ENCODE measurements around the gene ACAA2.

DNA sequence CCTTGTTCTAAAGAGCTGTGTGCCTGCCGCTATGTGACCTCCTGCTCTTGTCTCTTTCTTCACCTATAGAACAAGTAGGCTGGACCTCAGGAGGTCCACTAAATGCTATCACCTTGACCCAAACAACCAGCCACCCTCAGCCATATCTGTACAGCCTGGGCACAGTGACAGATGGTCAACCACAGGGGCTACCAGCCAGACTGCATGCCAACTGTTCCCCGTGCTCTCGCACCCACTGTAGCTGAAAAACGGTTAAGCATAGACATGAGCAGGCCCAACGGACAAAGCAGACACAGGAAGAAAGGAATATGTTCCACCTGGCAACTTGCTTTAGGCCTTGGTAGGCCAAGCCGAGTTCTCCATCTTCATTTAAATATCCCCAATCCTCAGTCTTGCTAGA lies 43.2 kb upstream of the ACAA2 start:
- no peak for TF ChIP-seq ZFP30 (CRISPR knock-in tag; IDR thresholded peaks at IDR 0.05)
- TF ChIP-seq, protein P1, sequence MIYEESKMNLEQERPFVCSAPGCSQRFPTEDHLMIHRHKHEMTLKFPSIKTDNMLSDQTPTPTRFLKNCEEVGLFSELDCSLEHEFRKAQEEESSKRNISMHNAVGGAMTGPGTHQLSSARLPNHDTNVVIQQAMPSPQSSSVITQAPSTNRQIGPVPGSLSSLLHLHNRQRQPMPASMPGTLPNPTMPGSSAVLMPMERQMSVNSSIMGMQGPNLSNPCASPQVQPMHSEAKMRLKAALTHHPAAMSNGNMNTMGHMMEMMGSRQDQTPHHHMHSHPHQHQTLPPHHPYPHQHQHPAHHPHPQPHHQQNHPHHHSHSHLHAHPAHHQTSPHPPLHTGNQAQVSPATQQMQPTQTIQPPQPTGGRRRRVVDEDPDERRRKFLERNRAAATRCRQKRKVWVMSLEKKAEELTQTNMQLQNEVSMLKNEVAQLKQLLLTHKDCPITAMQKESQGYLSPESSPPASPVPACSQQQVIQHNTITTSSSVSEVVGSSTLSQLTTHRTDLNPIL (CRISPR knock-in tag; IDR thresholded peaks at IDR 0.05; ENCODE audit: low read depth): no peak
- TF ChIP-seq, protein P2, sequence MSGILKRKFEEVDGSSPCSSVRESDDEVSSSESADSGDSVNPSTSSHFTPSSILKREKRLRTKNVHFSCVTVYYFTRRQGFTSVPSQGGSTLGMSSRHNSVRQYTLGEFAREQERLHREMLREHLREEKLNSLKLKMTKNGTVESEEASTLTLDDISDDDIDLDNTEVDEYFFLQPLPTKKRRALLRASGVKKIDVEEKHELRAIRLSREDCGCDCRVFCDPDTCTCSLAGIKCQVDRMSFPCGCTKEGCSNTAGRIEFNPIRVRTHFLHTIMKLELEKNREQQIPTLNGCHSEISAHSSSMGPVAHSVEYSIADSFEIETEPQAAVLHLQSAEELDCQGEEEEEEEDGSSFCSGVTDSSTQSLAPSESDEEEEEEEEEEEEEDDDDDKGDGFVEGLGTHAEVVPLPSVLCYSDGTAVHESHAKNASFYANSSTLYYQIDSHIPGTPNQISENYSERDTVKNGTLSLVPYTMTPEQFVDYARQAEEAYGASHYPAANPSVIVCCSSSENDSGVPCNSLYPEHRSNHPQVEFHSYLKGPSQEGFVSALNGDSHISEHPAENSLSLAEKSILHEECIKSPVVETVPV (CRISPR knock-in tag; IDR thresholded peaks at IDR 0.05): no peak
- TF ChIP-seq ZNF70 (CRISPR knock-in tag; IDR thresholded peaks at IDR 0.05): no peak
- TF ChIP-seq, protein P3, sequence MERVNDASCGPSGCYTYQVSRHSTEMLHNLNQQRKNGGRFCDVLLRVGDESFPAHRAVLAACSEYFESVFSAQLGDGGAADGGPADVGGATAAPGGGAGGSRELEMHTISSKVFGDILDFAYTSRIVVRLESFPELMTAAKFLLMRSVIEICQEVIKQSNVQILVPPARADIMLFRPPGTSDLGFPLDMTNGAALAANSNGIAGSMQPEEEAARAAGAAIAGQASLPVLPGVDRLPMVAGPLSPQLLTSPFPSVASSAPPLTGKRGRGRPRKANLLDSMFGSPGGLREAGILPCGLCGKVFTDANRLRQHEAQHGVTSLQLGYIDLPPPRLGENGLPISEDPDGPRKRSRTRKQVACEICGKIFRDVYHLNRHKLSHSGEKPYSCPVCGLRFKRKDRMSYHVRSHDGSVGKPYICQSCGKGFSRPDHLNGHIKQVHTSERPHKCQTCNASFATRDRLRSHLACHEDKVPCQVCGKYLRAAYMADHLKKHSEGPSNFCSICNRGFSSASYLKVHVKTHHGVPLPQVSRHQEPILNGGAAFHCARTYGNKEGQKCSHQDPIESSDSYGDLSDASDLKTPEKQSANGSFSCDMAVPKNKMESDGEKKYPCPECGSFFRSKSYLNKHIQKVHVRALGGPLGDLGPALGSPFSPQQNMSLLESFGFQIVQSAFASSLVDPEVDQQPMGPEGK (CRISPR knock-in tag; IDR thresholded peaks at IDR 0.05; ENCODE audit: borderline replicate concordance): no peak
- TF ChIP-seq ISL1 (CRISPR knock-in tag; IDR thresholded peaks at IDR 0.05): no peak
- TF ChIP-seq TOX (CRISPR knock-in tag; IDR thresholded peaks at IDR 0.05; ENCODE audit: borderline replicate concordance): no peak
- TF ChIP-seq, protein P4, sequence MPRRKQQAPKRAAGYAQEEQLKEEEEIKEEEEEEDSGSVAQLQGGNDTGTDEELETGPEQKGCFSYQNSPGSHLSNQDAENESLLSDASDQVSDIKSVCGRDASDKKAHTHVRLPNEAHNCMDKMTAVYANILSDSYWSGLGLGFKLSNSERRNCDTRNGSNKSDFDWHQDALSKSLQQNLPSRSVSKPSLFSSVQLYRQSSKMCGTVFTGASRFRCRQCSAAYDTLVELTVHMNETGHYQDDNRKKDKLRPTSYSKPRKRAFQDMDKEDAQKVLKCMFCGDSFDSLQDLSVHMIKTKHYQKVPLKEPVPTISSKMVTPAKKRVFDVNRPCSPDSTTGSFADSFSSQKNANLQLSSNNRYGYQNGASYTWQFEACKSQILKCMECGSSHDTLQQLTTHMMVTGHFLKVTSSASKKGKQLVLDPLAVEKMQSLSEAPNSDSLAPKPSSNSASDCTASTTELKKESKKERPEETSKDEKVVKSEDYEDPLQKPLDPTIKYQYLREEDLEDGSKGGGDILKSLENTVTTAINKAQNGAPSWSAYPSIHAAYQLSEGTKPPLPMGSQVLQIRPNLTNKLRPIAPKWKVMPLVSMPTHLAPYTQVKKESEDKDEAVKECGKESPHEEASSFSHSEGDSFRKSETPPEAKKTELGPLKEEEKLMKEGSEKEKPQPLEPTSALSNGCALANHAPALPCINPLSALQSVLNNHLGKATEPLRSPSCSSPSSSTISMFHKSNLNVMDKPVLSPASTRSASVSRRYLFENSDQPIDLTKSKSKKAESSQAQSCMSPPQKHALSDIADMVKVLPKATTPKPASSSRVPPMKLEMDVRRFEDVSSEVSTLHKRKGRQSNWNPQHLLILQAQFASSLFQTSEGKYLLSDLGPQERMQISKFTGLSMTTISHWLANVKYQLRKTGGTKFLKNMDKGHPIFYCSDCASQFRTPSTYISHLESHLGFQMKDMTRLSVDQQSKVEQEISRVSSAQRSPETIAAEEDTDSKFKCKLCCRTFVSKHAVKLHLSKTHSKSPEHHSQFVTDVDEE (CRISPR knock-in tag; IDR thresholded peaks at IDR 0.05): no peak
- TF ChIP-seq ESRRG (CRISPR knock-in tag; IDR thresholded peaks at IDR 0.05): no peak
- TF ChIP-seq ARNTL (CRISPR knock-in tag; IDR thresholded peaks at IDR 0.05; ENCODE audit: borderline replicate concordance, low read depth): no peak
- no peak for TF ChIP-seq SNAI2 (CRISPR knock-in tag; IDR thresholded peaks at IDR 0.05)
- no peak for TF ChIP-seq BACH2 (CRISPR knock-in tag; IDR thresholded peaks at IDR 0.05; ENCODE audit: borderline replicate concordance)
- no peak for TF ChIP-seq OSR1 (CRISPR knock-in tag; IDR thresholded peaks at IDR 0.05)
- no peak for TF ChIP-seq ZFP3 (CRISPR knock-in tag; IDR thresholded peaks at IDR 0.05)
